Neural cell (in vitro differentiated cells): Measurements from ENCODE around the gene RAD51B. TPM values are rescaled to one million over a fixed set of nuclear protein-coding genes. Genes with fewer than 3 reads are reported as not detected.

ENCODE experiments used
- H2AFZ ChIP-seq: fragments of 200-600, 300-800 bp; sonication (generic), shearing (Covaris generic); 2 replicates; pipeline ENCODE4 v1.6.0; 2014; ENCODE audit warnings: low read depth, mild to moderate bottlenecking, antibody characterized with exemption, low read length, moderate library complexity
- H3F3A ChIP-seq: fragments of 200-600 bp; shearing (Covaris generic); 2 replicates; pipeline ENCODE4 v1.6.1; 2016; ENCODE audit warnings: mild to moderate bottlenecking, moderate library complexity, mixed read lengths, antibody characterized with exemption, low read length; ENCODE audit not compliant: insufficient read depth, poor library complexity, severe bottlenecking
- H3K27ac ChIP-seq: fragments of 200-600, 300-800 bp; sonication (generic), shearing (Covaris generic); 2 replicates; pipeline ENCODE4 v1.5.1; 2014; ENCODE audit warnings: mild to moderate bottlenecking, low read length, moderate library complexity
- H3K27me3 ChIP-seq: fragments of 300-800, 200-600 bp; sonication (generic), shearing (Covaris generic); 2 replicates; pipeline ENCODE4 v1.6.0; 2014; ENCODE audit warnings: mild to moderate bottlenecking, low read depth, low read length, moderate library complexity; ENCODE audit not compliant: insufficient read depth
- H3K36me3 ChIP-seq: fragments of 300-800, 200-600 bp; sonication (generic), shearing (Covaris generic); 2 replicates; pipeline ENCODE4 v1.5.1; 2014; ENCODE audit warnings: mild to moderate bottlenecking, antibody characterized with exemption, low read length, moderate library complexity; ENCODE audit not compliant: insufficient read depth
- H3K4me2 ChIP-seq: fragments of 300-800, 200-600 bp; sonication (generic), shearing (Covaris generic); 2 replicates; pipeline ENCODE4 v1.6.0; 2014; ENCODE audit warnings: mild to moderate bottlenecking, low read length
- H3K4me3 ChIP-seq: fragments of 300-800, 200-600 bp; sonication (generic), shearing (Covaris generic); 2 replicates; pipeline ENCODE4 v1.5.1; 2014; ENCODE audit warnings: mild to moderate bottlenecking, low read length, moderate library complexity
- H3K79me2 ChIP-seq: fragments of 200-600 bp; shearing (Covaris generic); replicated peaks from 2 replicates; pipeline ENCODE4 v1.6.0; 2014; ENCODE audit warnings: mild to moderate bottlenecking, low read length, moderate library complexity; ENCODE audit not compliant: insufficient read depth
- H3K9ac ChIP-seq: fragments of 300-800, 200-600 bp; sonication (generic), shearing (Covaris generic); 2 replicates; pipeline ENCODE4 v1.6.1; 2016; ENCODE audit warnings: mild to moderate bottlenecking, low read length, mixed read lengths
- H3K9me2 ChIP-seq: fragments of 200-600 bp; shearing (Covaris generic); 2 replicates; pipeline ENCODE4 v1.6.1; 2016; ENCODE audit warnings: mild to moderate bottlenecking, low read length, mixed read lengths; ENCODE audit not compliant: insufficient read depth
- H3K9me3 ChIP-seq: fragments of 200-600, 300-800 bp; sonication (generic), shearing (Covaris generic); 2 replicates; pipeline ENCODE4 v1.6.1; 2016; ENCODE audit warnings: mild to moderate bottlenecking, mixed run types, low read length, moderate library complexity, mixed read lengths
- H4K20me1 ChIP-seq: fragments of 200-600 bp; shearing (Covaris generic); 2 replicates; pipeline ENCODE4 v1.6.1; 2016; ENCODE audit warnings: mild to moderate bottlenecking, mixed run types; ENCODE audit not compliant: insufficient read depth
- EP300 ChIP-seq: fragments of 450-650 bp; conservative IDR thresholded peaks from 2 replicates; pipeline ENCODE4 v1.6.1; 2014; ENCODE audit warnings: antibody characterized with exemption, mild to moderate bottlenecking, moderate library complexity; ENCODE audit not compliant: poor library complexity, severe bottlenecking
- EZH2 ChIP-seq: fragments of 200-600, 300-800 bp; shearing (Covaris generic), sonication (generic); IDR thresholded peaks from 2 replicates; pipeline ENCODE4 v1.6.1; 2014; ENCODE audit warnings: antibody characterized with exemption, low read length, borderline replicate concordance, mild to moderate bottlenecking; ENCODE audit not compliant: insufficient read depth, poor library complexity, severe bottlenecking
- MXI1 ChIP-seq: fragments of 450-650 bp; conservative IDR thresholded peaks from 2 replicates; pipeline ENCODE4 v1.6.1; 2014; ENCODE audit warnings: antibody characterized with exemption, mild to moderate bottlenecking; ENCODE audit not compliant: poor library complexity, severe bottlenecking
- POLR2AphosphoS5 ChIP-seq: IDR thresholded peaks from 2 replicates; pipeline ENCODE4 v1.6.1; 2012
- RAD21 ChIP-seq: fragments of 450-650 bp; conservative IDR thresholded peaks from 2 replicates; pipeline ENCODE4 v1.6.1; 2014; ENCODE audit warnings: antibody characterized with exemption, mild to moderate bottlenecking, moderate library complexity
- REST ChIP-seq: IDR thresholded peaks from 2 replicates; pipeline ENCODE4 v1.6.1; 2012; ENCODE audit warnings: borderline replicate concordance
- SMC3 ChIP-seq: fragments of 450-650 bp; conservative IDR thresholded peaks from 2 replicates; pipeline ENCODE4 v1.6.1; 2014; ENCODE audit warnings: antibody characterized with exemption, mild to moderate bottlenecking, moderate library complexity; ENCODE audit not compliant: poor library complexity
- TAF1 ChIP-seq: IDR thresholded peaks from 2 replicates; pipeline ENCODE4 v1.6.1; 2012; ENCODE audit warnings: low read depth
- polyA plus RNA-seq: library from polyadenylated mRNA; depleted of rRNA; stranded (reverse); fragments of >200 nt; gene quantifications from 2 replicates; pipeline ENCODE4 v1.2.3, GENCODE V29; 2014
- TF ChIP-seq, protein P1 (sequence below): fragments of 450-650 bp; IDR thresholded peaks from 2 replicates; pipeline ENCODE4 v1.5.1; 2014; ENCODE audit warnings: antibody characterized with exemption, mild to moderate bottlenecking, moderate library complexity; ENCODE audit not compliant: poor library complexity, severe bottlenecking

The RAD51B gene
- polyA plus RNA-seq, 1 donor from 2014 or later = 3.1 TPM

- Histone ChIP-seq H3K4me3 (no peak overlapping the region), H4K20me1 (no peaks in the 10 kb centered on the region), H3K27ac (no peak overlapping the region), H3K9ac (no peak overlapping the region), H3K27me3 (no peaks in the 10 kb centered on the region), H3K79me2 (no peaks in the 10 kb centered on the region), H3K9me3 (no peaks in the 10 kb centered on the region), H3K36me3 (no peaks in the 10 kb centered on the region), H3F3A (no peaks in the 10 kb centered on the region), H3K9me2 (no peaks in the 10 kb centered on the region), H2AFZ (no peak overlapping the region), H3K4me2 (no peak overlapping the region)
- TF ChIP-seq EZH2 = no peak
- no peak for TF ChIP-seq TAF1
- no peak for TF ChIP-seq REST
- TF ChIP-seq SMC3 = no peak
- TF ChIP-seq, protein P1, sequence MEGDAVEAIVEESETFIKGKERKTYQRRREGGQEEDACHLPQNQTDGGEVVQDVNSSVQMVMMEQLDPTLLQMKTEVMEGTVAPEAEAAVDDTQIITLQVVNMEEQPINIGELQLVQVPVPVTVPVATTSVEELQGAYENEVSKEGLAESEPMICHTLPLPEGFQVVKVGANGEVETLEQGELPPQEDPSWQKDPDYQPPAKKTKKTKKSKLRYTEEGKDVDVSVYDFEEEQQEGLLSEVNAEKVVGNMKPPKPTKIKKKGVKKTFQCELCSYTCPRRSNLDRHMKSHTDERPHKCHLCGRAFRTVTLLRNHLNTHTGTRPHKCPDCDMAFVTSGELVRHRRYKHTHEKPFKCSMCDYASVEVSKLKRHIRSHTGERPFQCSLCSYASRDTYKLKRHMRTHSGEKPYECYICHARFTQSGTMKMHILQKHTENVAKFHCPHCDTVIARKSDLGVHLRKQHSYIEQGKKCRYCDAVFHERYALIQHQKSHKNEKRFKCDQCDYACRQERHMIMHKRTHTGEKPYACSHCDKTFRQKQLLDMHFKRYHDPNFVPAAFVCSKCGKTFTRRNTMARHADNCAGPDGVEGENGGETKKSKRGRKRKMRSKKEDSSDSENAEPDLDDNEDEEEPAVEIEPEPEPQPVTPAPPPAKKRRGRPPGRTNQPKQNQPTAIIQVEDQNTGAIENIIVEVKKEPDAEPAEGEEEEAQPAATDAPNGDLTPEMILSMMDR = no peak
- no peak for TF ChIP-seq RAD21
- no peak for TF ChIP-seq POLR2AphosphoS5
- no peak for TF ChIP-seq EP300
- no peak for TF ChIP-seq MXI1
Measured at GRCh38 chr14:68538639-68539038, 719.1 kb downstream of the RAD51B start.

DNA sequence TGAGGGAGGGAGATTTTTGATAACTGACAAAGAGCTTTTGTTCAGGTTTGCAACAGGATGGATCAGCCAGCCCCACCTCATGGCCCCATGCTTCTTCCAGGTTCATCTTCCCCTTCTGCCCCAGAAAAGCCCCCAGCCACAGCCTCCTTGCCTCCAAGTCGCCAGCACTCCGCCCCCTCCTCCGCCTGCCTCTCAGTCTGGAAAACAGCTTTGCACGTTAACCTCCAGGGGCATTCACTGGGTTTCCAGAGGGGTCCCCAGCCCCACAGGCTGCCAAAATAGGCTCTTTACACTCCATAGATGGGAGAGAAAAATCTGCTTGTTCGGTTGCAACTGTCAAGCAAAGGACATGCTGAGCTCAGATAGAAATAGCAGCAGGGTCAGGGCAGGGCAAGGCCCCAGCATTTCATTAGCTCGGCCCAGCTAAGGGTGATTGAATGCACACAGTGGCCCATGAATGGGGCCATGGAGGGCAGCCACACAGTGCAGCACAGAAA lies 719.7 kb downstream of the RAD51B start:
- Histone ChIP-seq H3K9me2 (no peaks in the 10 kb centered on the region), H3K27me3 (no peaks in the 10 kb centered on the region), H3K4me3 (no peak overlapping the region), H3K79me2 (no peaks in the 10 kb centered on the region), H3K36me3 (no peaks in the 10 kb centered on the region), H3K9ac (no peak overlapping the region), H3K27ac (no peak overlapping the region), H3F3A (no peaks in the 10 kb centered on the region), H2AFZ (no peak overlapping the region), H4K20me1 (no peaks in the 10 kb centered on the region), H3K4me2 (no peak overlapping the region), H3K9me3 (no peaks in the 10 kb centered on the region)
- TF ChIP-seq, protein P1 = no peak
- TF ChIP-seq EZH2 = no peak
- TF ChIP-seq REST = no peak
- no peak for TF ChIP-seq RAD21
- no peak for TF ChIP-seq SMC3
- TF ChIP-seq EP300 = no peak
- TF ChIP-seq TAF1 = no peak
- no peak for TF ChIP-seq POLR2AphosphoS5
- no peak for TF ChIP-seq MXI1
